HepG2 (cell line): ENCODE measurements around the gene CPPED1. TPM values are rescaled to one million over a fixed set of nuclear protein-coding genes. Genes with fewer than 3 reads are reported as not detected.
"Not testable (repeated sequence)": the region's sequence is repeated elsewhere in the genome, so short reads cannot be mapped to it uniquely, and the experiment has no call there.

Experiments
- ATAC-seq: fragments of 200-7000 bp; cut with Tn5 transposase; 3 replicates; pipeline ENCODE4 v1.9.1; 2020; ENCODE audit warnings: mild to moderate bottlenecking, moderate library complexity
- BruUV-seq: library from RNA; stranded (reverse); fragments of 400-500 nt; replicated peaks from 2 replicates; lab custom pipeline; 2021; lab: Mats Ljungman, UMichigan
- CTCF ChIA-PET: fragments of 300-600 bp; formaldehyde crosslinking; extraction: SDS; loops from one replicate; lab custom pipeline; 2021; ENCODE audit warnings: low total read pairs, inconsistent platforms, low intra/inter-chr PET ratio; lab: Yijun Ruan, JAX
- POLR2A ChIA-PET: fragments of 350-600 bp; sonication (Branson Sonifier 250); formaldehyde crosslinking; loops from one replicate; lab custom pipeline; 2020; ENCODE audit warnings: antibody characterized with exemption, inconsistent platforms; lab: Yijun Ruan, JAX
- DNase-seq: peaks from one replicate; pipeline ENCODE4 v3.0.0-alpha.2; 2015; ENCODE audit warnings: low spot score
- FAIRE-seq: peaks from 3 replicates; lab custom pipeline; 2011; peaks lifted over from hg19 to GRCh38; lab: Jason Lieb, UNC
- H2AFZ ChIP-seq: one replicate; pipeline ENCODE4 v1.6.1; 2011; ENCODE audit warnings: low read length, inconsistent platforms
- H3K27ac ChIP-seq: fragments of 300-600 bp; 3 replicates; pipeline ENCODE4 v1.8.0; 2011; ENCODE audit warnings: mixed run types, mild to moderate bottlenecking, mixed read lengths, low read length, inconsistent platforms; ENCODE audit not compliant: insufficient read depth; ENCODE audit errors: extremely low read length
- H3K27me3 ChIP-seq, 2 experiments: fragments of 200-600 bp in 1 of 2; 2 replicates in 1 of 2; 3 replicates in 1 of 2; pipeline versions ENCODE4 v1.6.0 to v1.8.0; 2011; ENCODE audit warnings: low read length in 2 of 2, mild to moderate bottlenecking in 2 of 2, moderate library complexity in 2 of 2, inconsistent platforms in 1 of 2; ENCODE audit not compliant: insufficient read depth in 2 of 2, control insufficient read depth in 1 of 2
- H3K36me3 ChIP-seq, 2 experiments: fragments of 200-600 bp in 1 of 2; replicated peaks in 1 of 2; 2 replicates in 1 of 2; 3 replicates in 1 of 2; pipeline versions ENCODE4 v1.5.1 to v1.8.0; 2011; ENCODE audit warnings: low read length in 2 of 2, inconsistent platforms in 1 of 2; ENCODE audit not compliant: insufficient read depth in 2 of 2, control insufficient read depth in 1 of 2
- H3K4me1 ChIP-seq: 2 replicates; pipeline ENCODE4 v1.5.1; 2012; ENCODE audit warnings: low read length, inconsistent platforms; ENCODE audit not compliant: insufficient read depth
- H3K4me2 ChIP-seq: 2 replicates; pipeline ENCODE4 v1.6.0; 2011; ENCODE audit warnings: low read depth, low read length, inconsistent platforms
- H3K4me3 ChIP-seq, 3 experiments: fragments of 200-600 bp in 1 of 3; sonication (generic), shearing (Covaris generic) in 1 of 3; replicated peaks in 1 of 3; 2 replicates each; pipeline ENCODE4 v1.5.1; 2011 to 2016; ENCODE audit warnings: low read length in 3 of 3, inconsistent platforms in 2 of 3, low read depth in 2 of 3, mild to moderate bottlenecking in 2 of 3, control low read depth in 1 of 3, mixed read lengths in 1 of 3; ENCODE audit not compliant: insufficient read depth in 1 of 3
- H3K79me2 ChIP-seq: one replicate; pipeline ENCODE4 v1.6.1; 2011; ENCODE audit warnings: low read length, inconsistent platforms; ENCODE audit not compliant: insufficient read depth
- H3K9ac ChIP-seq: 2 replicates; pipeline ENCODE4 v1.6.0; 2011; ENCODE audit warnings: mild to moderate bottlenecking, low read depth, low read length, inconsistent platforms; ENCODE audit not compliant: insufficient read depth
- H3K9me3 ChIP-seq: 2 replicates; pipeline ENCODE4 v1.5.1; 2012; ENCODE audit warnings: mild to moderate bottlenecking, low read length
- H4K20me1 ChIP-seq: 2 replicates; pipeline ENCODE4 v1.6.0; 2011; ENCODE audit warnings: inconsistent platforms, mild to moderate bottlenecking, low read length, moderate library complexity; ENCODE audit not compliant: insufficient read depth
- MTF2 ChIP-seq: sonication (generic); formaldehyde crosslinking; IDR thresholded peaks from 2 replicates; pipeline ENCODE4 v1.5.0; 2020; ENCODE audit warnings: missing genetic modification reagents, borderline replicate concordance
- NR2F2 ChIP-seq: IDR thresholded peaks from 2 replicates; pipeline ENCODE4 v1.6.1; 2012; ENCODE audit warnings: low read depth, inconsistent platforms, borderline replicate concordance
- ZNF407 ChIP-seq: sonication (generic); formaldehyde crosslinking; IDR thresholded peaks from one replicate; pipeline ENCODE4 v1.5.1; 2020; ENCODE audit warnings: mild to moderate bottlenecking, missing genetic modification reagents; ENCODE audit errors: not compliant biosample characterization
- ZNF430 ChIP-seq: sonication (generic); formaldehyde crosslinking; IDR thresholded peaks from 2 replicates; pipeline ENCODE4 v1.9.0; 2021; ENCODE audit warnings: mild to moderate bottlenecking, missing genetic modification reagents
- ZNF431 ChIP-seq: sonication (generic); formaldehyde crosslinking; IDR thresholded peaks from 2 replicates; pipeline ENCODE4 v1.9.0; 2022; ENCODE audit warnings: missing genetic modification reagents, low read depth, mild to moderate bottlenecking, borderline replicate concordance
- WGBS: methylation state at CpG from one replicate; pipeline ENCODE4 v1.1.6; 2017; ENCODE audit warnings: low lambda C conversion rate; 5-methylcytosine and 5-hydroxymethylcytosine counted together
- in situ Hi-C: cut with HindIII; loops from 2 replicates; pipeline ENCODE4 v1.10.0; 2017; ENCODE audit warnings: low pct_unique_long_range_greater_than_20kb; ENCODE audit not compliant: extremely low pct_ligation_motif_present
- intact Hi-C: fragments of 100-400 bp; cut with micrococcal nuclease; formaldehyde crosslinking; loops from one replicate; pipeline ENCODE4 v1.10.0; 2022; ENCODE audit not compliant: unreplicated experiment
- polyA plus RNA-seq, 8 experiments: library from polyadenylated mRNA; depleted of rRNA in 3 of 8; stranded (reverse) in 7 of 8; unstranded in 1 of 8; fragments of >200 nt; fragmentation: Illumina TruSeq in 4 of 8; extraction: Trizol in 4 of 8; gene quantifications; 2 replicates each; pipeline versions ENCODE4 v1.2.1 to v1.2.3, GENCODE V29; 2011 to 2016; ENCODE audit warnings: low read depth in 4 of 8, missing spikeins in 1 of 8, mixed read lengths in 1 of 8; ENCODE audit not compliant: insufficient read depth in 1 of 8
- total RNA-seq, 5 experiments: library from RNA; depleted of rRNA; stranded (reverse); fragments of >200 nt; fragmentation: Illumina TruSeq; extraction: Trizol; gene quantifications; 2 replicates each; pipeline ENCODE4 v1.2.3, GENCODE V29; 2016; ENCODE audit warnings: low read depth in 1 of 5

The CPPED1 gene
- total and polyA plus RNA-seq, 2 of the 13 experiments (the other 11 are each of a cell fraction or from before 2014, with no cell fraction given), result 66.6 to 71.3 TPM

GRCh38 chr16:12793120-12793864 lies 10.4 kb downstream of the CPPED1 start (continued):
- TF ChIP-seq ZNF407, result no peak
- TF ChIP-seq NR2F2, result no peak
- TF ChIP-seq MTF2 (CRISPR knock-in tag), result no peak

- CTCF ChIA-PET, H3K27me3 ChIP-seq, intact Hi-C loops, H3K4me2 ChIP-seq, H2AFZ ChIP-seq, H3K9ac ChIP-seq, in situ Hi-C loops, BruUV-seq, DNase-seq, H3K9me3 ChIP-seq, FAIRE-seq, ATAC-seq, H3K27ac ChIP-seq, H3K4me3 ChIP-seq: not testable (repeated sequence)
- POLR2A ChIA-PET, result interaction anchor here (0.9 kb wide), 1 partner anchor 180 kb away, joined by 3 read pairs; no protein-coding TSS in a partner anchor
- TF ChIP-seq ZNF431 (0 out of 2 replicates have a peak, but pooled peaks have one; percentile 39), ZNF430 (CRISPR knock-in tag) (peak; percentile 54; the same call in 1 of the 2 replicates)
- peaks cover 29% of the 10 kb centered on the region for H3K4me1 ChIP-seq
- H3K79me2 ChIP-seq, result peaks cover 93% of the 10 kb centered on the region
- peaks cover 16% of the 10 kb centered on the region; the same call in 1 of the 2 replicates for H4K20me1 ChIP-seq
- WGBS, result 100% methylated on average over 5 of the region's 5 CpGs
- peaks cover 20 to 48% of the 10 kb centered on the region in 2 experiments for H3K36me3 ChIP-seq
Measured at GRCh38 chr16:12792528-12792927, 11.2 kb downstream of the CPPED1 start.
